ENCODE measurements around the gene ACACA.

The ACACA gene

GRCh38 chr17:37265446-37266173 is 141.0 kb downstream of the ACACA start:
- DNase-seq (ENCODE audit: low read depth in 2 of 2), result no peak
- H3K4me3 ChIP-seq (replicated peaks in 1 of 2; ENCODE audit: low read depth in 2 of 2, low read length in 2 of 2), result no peak overlapping the region
- no peak for TF ChIP-seq CTCF (IDR thresholded peaks at IDR 0.05; ENCODE audit: low read depth, low read length)

GRCh38 chr17:37261286-37261685 is 145.3 kb downstream of the ACACA start:
- TF ChIP-seq CTCF (IDR thresholded peaks at IDR 0.05; ENCODE audit: low read depth, low read length), result no peak
- H3K4me3 ChIP-seq (replicated peaks in 1 of 2; ENCODE audit: low read depth in 2 of 2, low read length in 2 of 2), result no peak overlapping the region
- peak; percentile 34 to 43 for DNase-seq (ENCODE audit: low read depth in 2 of 2)

GRCh38 chr17:37259030-37259735 is 147.5 kb downstream of the ACACA start:
- no peak overlapping the region for H3K4me3 ChIP-seq (replicated peaks in 1 of 2; ENCODE audit: low read depth in 2 of 2, low read length in 2 of 2)
- TF ChIP-seq CTCF (IDR thresholded peaks at IDR 0.05; ENCODE audit: low read depth, low read length), result no peak
- peak in 1 of 2 donors; percentile 63 for DNase-seq (ENCODE audit: low read depth in 2 of 2)

- no peak for DNase-seq (ENCODE audit: low read depth in 2 of 2)
- no peak overlapping the region for H3K4me3 ChIP-seq (replicated peaks in 1 of 2; ENCODE audit: low read depth in 2 of 2, low read length in 2 of 2)
- TF ChIP-seq CTCF (IDR thresholded peaks at IDR 0.05; ENCODE audit: low read depth, low read length), result no peak
These were observed 150.0 kb downstream of the ACACA start for GRCh38 chr17:37256627-37257026.

- H3K4me3 ChIP-seq (replicated peaks in 1 of 2; ENCODE audit: low read depth in 2 of 2, low read length in 2 of 2), result no peak overlapping the region
- peak in 1 of 2 donors; percentile 42 for DNase-seq (ENCODE audit: low read depth in 2 of 2)
- no peak for TF ChIP-seq CTCF (IDR thresholded peaks at IDR 0.05; ENCODE audit: low read depth, low read length)
These were observed 151.2 kb downstream of the ACACA start for GRCh38 chr17:37255432-37255831.

GRCh38 chr17:37247825-37248224 is 158.8 kb downstream of the ACACA start:
- no peak overlapping the region for H3K4me3 ChIP-seq (replicated peaks in 1 of 2; ENCODE audit: low read depth in 2 of 2, low read length in 2 of 2)
- DNase-seq (ENCODE audit: low read depth in 2 of 2), result no peak
- TF ChIP-seq CTCF (IDR thresholded peaks at IDR 0.05; ENCODE audit: low read depth, low read length), result no peak

All from cardiac fibroblast (primary cell).